Measurements from ENCODE around the gene BSND.

BSND gene

DNA sequence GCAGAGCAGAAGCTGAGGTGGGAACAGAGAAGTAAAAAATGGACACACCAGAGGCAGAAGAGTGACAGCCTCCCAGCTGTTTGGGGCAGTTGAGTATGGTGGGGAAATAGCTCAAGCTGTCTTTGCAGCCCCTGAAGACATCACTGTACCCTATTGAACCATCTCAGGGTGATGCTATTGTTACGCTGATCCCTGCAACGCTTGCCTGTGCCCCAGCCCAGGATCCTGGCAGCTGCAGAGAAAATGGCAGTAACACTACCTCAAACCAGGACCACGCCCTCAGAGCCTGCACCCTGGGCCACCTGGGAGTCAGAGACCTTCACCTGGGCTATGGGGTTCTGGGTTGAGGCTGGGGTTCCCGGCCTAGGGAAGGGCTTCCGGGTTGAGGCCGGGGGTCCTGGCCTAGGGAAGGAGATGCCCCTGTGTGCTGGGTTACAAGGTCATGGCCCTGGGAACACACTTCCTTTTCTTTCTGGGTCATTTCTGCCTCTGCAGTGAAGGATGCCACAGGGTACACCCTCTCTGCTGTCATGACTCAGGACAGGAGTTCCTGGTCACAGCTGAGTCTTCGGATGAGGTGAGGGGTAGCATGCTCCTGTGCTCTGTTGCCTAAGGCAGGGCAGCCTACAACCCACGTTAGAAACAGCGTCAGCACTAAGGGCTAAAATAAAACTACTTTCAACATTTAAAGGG, 11.6 kb downstream of the BSND start:
- TF ChIP-seq GATA3 (IDR thresholded peaks at IDR 0.05; ENCODE audit: low read depth, low read length) = no peak
- TF ChIP-seq GATA2 (IDR thresholded peaks at IDR 0.05; ENCODE audit: low read depth, low read length) = no peak

DNA sequence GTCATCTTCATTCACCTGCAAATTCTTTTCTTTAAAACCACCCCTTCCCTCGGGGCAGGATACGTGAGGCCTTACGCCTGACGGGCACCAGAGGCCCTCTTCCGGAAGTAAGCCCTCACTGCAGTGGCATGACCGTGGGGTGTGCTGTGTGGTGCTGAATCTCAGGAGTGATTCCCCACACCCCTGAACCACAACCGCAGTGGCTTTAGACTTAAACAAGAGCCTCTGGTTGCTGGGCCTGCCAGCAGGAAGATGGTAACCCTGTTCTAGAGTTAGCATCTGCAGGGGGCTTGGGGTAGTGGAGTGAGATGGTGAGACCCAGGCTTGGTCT, 12.1 kb downstream of the BSND start:
- TF ChIP-seq GATA3 (IDR thresholded peaks at IDR 0.05; ENCODE audit: low read depth, low read length) (no peak), GATA2 (IDR thresholded peaks at IDR 0.05; ENCODE audit: low read depth, low read length) (no peak)

DNA sequence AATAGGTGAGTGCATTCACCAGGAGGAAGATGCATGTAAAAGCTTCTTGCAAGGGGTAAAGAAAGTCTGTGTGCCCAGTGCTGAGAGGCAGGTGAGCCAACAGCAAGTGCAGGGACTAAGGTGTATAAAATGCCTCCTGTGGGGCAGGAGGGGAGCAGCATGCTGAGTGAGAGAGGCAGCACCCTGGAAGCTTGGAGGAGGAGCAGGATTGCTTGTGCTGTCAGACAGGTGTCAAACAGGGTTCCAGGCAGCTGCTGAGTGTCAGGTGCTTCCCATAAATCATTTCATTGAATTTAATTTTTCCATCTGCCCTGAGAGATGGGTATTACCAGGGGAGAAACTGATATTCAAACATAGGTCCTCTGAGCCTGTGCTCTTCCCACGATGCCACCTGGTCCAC, 13.9 kb downstream of the BSND start:
- TF ChIP-seq GATA3 (IDR thresholded peaks at IDR 0.05; ENCODE audit: low read depth, low read length) = no peak
- no peak for TF ChIP-seq GATA2 (IDR thresholded peaks at IDR 0.05; ENCODE audit: low read depth, low read length)

DNA sequence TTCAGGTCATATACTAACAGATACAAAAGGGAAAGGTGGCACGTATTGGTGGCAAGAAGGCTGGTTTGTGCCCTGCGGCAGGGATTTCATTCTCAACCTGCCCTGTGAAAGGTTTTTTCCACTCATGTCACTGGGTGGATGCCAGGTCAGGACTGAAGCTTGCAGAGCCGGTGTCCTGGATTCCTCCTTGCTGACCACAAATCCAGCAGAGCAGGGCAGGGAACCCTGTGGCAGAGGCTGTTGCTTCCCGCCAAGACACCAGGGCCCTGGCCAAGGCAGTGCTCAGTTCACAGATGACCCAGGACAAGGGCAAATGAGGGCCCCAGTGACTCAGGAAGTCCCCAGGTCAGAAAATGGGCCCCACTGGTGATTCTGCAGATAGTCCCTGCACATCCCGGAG, 16.4 kb downstream of the BSND start:
- TF ChIP-seq GATA3 (IDR thresholded peaks at IDR 0.05; ENCODE audit: low read depth, low read length) = no peak
- no peak for TF ChIP-seq GATA2 (IDR thresholded peaks at IDR 0.05; ENCODE audit: low read depth, low read length)

DNA sequence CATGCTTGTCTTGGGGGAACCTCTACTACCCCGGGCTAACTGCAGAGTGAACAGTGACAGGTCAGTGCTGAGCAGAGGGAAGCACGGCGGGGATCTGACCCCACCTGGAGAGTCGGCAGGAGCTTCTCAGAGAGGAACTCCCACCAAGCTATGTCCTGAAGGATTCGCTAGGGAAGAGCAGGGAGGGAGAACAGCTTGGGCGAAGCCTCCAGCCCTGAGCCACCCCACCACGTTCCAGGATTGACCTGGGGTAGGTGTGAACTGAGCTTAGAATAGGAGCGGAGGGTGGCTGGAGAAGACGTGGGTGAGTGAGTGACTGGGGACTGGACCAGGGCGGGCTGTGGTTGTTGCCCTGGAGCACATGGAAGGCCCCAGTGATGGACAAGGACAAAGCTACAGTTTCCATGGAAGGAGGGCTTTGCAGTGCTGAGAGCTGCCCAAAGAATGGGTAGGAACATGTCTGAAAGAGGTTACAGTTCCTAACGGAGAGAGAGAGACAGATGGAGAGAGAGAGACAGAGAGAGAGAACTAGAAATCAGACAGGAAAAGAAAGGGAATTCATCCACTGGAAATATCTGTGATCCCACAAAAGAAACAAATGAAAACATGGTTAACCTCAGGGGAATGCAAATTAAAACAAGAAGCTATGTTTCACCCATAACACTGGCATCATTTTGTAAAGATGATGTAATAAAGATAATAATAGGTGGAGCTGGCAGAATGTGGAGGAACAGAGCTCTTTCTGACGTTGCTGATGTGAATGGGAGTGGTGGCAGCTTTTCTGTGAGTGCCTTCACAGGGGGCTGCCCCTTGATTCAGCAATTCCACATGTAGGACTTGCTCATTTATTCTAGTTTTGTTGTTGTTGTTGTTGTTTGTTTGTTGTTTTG, 17.2 kb downstream of the BSND start:
- TF ChIP-seq GATA3 (IDR thresholded peaks at IDR 0.05; ENCODE audit: low read depth, low read length) (no peak), GATA2 (IDR thresholded peaks at IDR 0.05; ENCODE audit: low read depth, low read length) (no peak)

DNA sequence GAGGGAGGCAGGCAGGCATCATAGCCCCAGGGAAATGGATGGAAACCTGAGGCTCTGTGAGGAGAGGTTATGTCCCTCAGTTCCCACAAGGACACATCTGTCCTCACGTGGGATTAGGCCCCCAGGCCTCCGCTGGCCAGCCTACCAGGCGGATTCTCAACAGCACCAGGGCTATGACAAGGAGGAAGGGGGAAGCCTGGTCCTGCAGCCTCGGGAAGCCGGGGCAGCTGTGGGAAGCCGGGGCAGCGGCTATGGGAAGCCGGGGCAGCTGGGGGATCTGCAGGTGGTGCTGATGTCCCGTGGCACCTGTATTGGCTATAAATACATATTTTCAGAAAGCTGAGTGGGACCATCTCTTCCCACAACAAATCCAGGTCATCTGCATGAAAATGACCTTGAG, 19.7 kb downstream of the BSND start:
- no peak for TF ChIP-seq GATA3 (IDR thresholded peaks at IDR 0.05; ENCODE audit: low read depth, low read length)
- TF ChIP-seq GATA2 (IDR thresholded peaks at IDR 0.05; ENCODE audit: low read depth, low read length) = no peak

DNA sequence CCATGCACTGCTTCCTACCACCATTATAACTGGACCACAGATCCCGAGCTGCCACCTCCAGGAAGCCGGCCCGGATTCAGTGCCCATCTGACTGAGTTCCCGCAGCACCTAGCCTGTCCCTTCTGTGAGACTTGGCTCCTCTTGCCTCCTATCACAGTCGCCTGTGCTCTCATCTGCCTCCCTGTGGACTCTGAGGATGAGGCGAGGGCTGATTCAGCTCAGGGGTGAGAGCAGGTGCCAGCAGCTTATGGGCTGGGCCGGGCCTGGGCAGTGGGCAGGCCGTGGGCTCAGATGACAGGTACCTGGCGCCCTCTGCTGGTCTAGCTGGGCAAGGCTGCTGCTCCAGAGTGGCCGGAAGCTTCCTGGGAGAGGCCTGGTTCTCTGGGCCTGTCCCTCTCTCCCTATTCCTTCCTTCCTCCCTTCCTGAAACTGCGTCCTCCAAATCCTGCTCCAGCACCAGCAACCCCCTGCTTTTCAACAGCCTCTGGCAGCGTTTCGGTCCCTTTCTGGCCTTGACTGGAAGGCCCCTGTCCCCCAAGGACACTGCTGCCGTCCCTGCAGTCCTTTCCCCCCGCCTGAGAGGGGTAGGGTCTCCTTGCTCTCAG, 23.3 kb downstream of the BSND start:
- no peak for TF ChIP-seq GATA2 (IDR thresholded peaks at IDR 0.05; ENCODE audit: low read depth, low read length)
- TF ChIP-seq GATA3 (IDR thresholded peaks at IDR 0.05; ENCODE audit: low read depth, low read length) = no peak

DNA sequence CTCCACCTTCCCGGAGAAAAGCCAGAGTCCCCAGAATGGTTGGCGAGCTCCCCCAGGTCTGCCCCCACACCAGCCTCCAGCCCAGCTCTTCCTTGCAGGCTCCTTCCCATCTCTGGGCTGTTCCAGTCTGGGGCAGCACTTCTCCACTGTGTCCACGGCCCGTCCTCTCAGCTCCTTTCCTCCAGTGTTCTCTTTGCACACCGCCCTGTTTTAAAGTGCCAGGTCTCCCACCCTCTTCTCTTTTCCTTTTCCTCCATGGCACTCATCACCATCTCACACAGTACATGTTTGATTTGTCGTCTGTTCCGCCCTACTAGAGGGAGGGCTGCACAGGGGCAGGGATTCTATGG, 34.5 kb downstream of the BSND start:
- TF ChIP-seq GATA2 (IDR thresholded peaks at IDR 0.05; ENCODE audit: low read depth, low read length) = no peak
- no peak for TF ChIP-seq GATA3 (IDR thresholded peaks at IDR 0.05; ENCODE audit: low read depth, low read length)

DNA sequence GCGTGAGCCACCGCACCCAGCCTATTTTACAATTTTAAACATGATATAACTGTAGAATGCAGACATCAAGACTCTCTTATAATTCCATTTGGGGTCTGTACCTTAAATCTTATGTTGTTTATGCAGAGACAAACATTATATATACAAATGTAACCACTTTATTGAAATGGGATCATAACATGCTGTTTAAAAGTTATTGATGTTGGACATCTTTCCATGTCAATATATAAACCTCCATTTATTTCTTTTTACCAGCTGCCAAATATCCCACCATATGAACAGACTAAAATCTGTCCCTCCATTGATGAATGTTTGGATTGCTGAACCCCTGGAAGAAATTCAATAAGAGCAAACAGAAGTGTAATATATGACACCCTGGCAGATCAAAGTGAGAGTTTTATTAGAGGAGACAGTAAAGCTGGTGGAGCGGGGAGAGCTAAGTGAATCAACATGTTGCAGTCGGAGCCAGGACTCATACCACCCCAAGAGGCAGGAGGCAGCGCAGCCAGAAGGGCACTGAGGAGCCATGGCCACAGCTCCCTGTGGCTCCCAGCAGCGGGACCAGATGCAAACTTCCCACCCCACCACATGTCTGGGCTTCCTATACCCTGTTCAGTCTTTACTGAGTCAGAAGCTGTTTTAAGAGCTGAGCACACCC, 35.9 kb downstream of the BSND start:
- no peak for TF ChIP-seq GATA3 (IDR thresholded peaks at IDR 0.05; ENCODE audit: low read depth, low read length)
- no peak for TF ChIP-seq GATA2 (IDR thresholded peaks at IDR 0.05; ENCODE audit: low read depth, low read length)

DNA sequence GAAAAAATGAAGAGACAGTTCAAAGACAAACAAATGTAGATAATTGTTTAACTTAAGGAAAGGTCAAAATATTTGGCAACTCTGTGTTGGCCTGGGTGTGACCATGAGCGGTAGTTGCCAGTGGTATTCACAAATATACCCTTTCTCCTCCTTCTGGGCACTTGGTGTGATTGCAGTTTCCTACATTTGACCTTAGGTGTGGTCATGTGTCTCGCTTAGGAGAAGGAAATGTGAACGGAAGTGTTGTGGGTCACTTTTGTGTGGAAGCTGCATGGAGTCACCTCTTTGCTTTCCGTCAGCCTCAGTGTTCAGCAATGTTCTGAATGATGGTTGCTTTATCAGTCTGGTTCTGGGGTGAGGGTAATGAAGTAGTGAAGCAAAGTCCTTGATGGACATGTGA, 37.2 kb downstream of the BSND start:
- no peak for TF ChIP-seq GATA2 (IDR thresholded peaks at IDR 0.05; ENCODE audit: low read depth, low read length)
- TF ChIP-seq GATA3 (IDR thresholded peaks at IDR 0.05; ENCODE audit: low read depth, low read length) = no peak

DNA sequence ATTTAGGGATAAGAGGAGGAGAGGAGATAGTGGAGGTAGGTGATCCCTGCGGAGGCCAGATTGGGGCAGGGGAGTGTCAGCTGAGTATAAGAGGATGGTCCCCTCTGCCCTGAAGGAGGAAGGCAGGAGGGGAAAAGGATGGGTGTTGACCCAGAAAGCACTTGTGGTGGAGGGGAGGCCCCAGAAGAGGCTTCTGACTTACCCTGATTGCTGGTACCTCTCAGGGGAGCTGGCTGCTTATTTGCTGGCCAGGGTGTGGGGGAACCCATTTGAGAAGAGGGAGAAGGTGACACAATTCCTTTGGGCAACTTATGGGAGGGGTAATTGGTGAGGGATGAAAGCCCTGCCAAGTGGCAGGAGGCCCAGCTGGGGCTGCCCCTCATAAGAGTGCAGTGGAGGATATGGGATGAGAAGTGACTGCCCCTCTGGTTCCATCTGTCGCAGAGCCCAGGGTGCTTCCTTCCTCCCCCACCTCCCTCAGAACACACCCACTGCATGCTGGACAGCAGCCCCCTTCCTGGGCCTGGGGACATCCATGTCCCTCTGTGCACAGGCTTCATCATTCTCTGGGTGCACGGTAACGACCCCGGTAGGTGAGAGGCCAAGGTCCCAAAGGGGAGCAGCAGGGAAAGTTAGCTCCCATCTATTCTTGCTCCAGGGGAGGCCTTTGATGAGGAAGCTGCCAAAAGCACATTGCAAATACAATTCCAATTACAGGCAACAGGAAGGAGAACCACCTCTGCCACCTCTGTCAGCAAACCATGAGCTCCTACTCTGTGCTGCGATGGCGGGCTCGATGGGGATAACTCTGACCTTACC, 39.2 kb downstream of the BSND start:
- TF ChIP-seq GATA2 (IDR thresholded peaks at IDR 0.05; ENCODE audit: low read depth, low read length) (no peak), GATA3 (IDR thresholded peaks at IDR 0.05; ENCODE audit: low read depth, low read length) (no peak)

DNA sequence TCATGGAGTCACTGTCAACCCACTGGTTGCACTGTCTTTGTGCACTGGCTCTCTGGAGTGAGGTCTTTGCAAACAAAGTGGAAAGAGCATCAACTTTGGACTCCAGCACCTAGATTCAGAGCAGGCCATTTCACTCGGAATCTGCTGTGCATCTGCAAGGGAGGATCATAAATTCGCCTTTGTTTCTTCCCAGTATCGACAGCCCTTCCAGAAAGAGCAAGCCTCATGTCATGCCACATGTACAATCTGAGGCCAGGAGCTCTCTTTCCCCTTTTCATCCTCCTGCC, 39.8 kb downstream of the BSND start:
- TF ChIP-seq GATA2 (IDR thresholded peaks at IDR 0.05; ENCODE audit: low read depth, low read length) = no peak
- no peak for TF ChIP-seq GATA3 (IDR thresholded peaks at IDR 0.05; ENCODE audit: low read depth, low read length)

DNA sequence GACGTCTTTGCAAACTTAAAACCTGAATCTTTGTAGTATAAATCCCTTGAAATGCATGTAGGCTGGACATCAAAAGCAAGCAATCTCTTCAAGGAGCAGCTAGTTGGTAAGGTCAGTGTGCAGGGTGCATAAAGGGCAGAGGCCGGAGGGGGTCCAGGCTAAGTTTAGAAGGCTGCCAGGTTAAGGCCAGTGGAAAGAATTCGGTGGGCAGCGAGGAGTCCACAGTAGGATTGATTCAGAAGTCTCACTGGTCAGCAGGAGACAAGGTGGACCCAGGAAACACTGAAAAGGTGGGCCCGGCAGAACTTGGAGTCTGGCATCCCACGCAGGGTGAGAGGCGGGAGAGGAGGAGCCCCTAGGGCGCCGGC, 40.2 kb downstream of the BSND start:
- no peak for TF ChIP-seq GATA3 (IDR thresholded peaks at IDR 0.05; ENCODE audit: low read depth, low read length)
- TF ChIP-seq GATA2 (IDR thresholded peaks at IDR 0.05; ENCODE audit: low read depth, low read length) = no peak

Data from SH-SY5Y (cell line).